SK-N-SH treated with all-trans-retinoic acid at 6 μM for 48 hours (cell line): ENCODE data around the gene SERGEF.

Source experiments
- GLIS3 ChIP-seq: fragments of 250-450 bp; sonication (Bioruptor Pico); IDR thresholded peaks from 2 replicates; pipeline ENCODE4 v1.5.0; 2020; ENCODE audit warnings: mild to moderate bottlenecking, moderate library complexity
- RARB ChIP-seq: fragments of 250-450 bp; sonication (Bioruptor Pico); IDR thresholded peaks from 2 replicates; pipeline ENCODE4 v1.8.0; 2021; ENCODE audit warnings: mild to moderate bottlenecking, moderate library complexity
- TCF4 ChIP-seq: fragments of 250-450 bp; sonication (Bioruptor Pico); IDR thresholded peaks from 2 replicates; pipeline ENCODE4 v1.8.0; 2021; ENCODE audit warnings: mild to moderate bottlenecking, moderate library complexity, borderline replicate concordance
- ZFP30 ChIP-seq: fragments of 450-650 bp; formaldehyde crosslinking; IDR thresholded peaks from 2 replicates; pipeline ENCODE4 v1.5.0; 2022; ENCODE audit warnings: mild to moderate bottlenecking, moderate library complexity
- ZNF565 ChIP-seq: fragments of 450-650 bp; formaldehyde crosslinking; conservative IDR thresholded peaks from 2 replicates; pipeline ENCODE4 v1.5.0; 2020; ENCODE audit warnings: low read depth, mild to moderate bottlenecking, moderate library complexity

DNA sequence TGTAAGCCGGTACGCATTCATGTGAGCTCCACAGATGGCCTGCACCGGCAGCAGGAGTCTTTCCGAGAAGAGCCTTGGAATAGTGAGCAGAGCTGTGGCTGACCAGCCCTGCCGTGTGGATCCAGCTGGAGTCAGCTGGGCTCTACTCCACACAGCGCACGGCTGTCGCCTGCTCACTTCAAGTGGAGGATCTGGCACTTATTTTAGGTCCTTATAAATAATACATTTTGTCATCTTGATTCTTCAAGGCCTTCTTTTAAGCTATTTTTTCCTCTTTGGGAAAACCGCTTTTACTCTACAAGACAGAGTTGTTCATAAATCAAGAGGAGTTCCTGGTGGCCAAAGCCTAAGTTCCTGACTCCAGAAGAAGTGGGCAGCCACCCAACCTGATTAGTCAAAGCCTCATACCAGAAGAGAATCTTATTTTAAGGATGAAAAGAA is 184.5 kb downstream of the SERGEF start:
- TF ChIP-seq TCF4 (CRISPR knock-in tag) = no peak
- TF ChIP-seq ZNF565 (CRISPR knock-in tag) = no peak
- TF ChIP-seq GLIS3 (CRISPR knock-in tag) = no peak
- TF ChIP-seq ZFP30 (CRISPR knock-in tag) = no peak
- TF ChIP-seq RARB = no peak
